DND-41 (cell line): ENCODE results near the gene SNAP29.
"Not testable (repeated sequence)": the region's sequence is repeated elsewhere in the genome, so short reads cannot be mapped to it uniquely, and the experiment has no call there.

Experiments used
- ATAC-seq: fragments of 200-7000 bp; cut with Tn5 transposase; 3 replicates; pipeline ENCODE4 v1.9.1; 2021; ENCODE audit warnings: low read depth; ENCODE audit not compliant: insufficient read depth
- DNase-seq: peaks from one replicate; pipeline ENCODE4 v3.0.0-alpha.2; 2020
- H2AFZ ChIP-seq: 2 replicates; pipeline ENCODE4 v1.6.0; 2012; ENCODE audit warnings: low read depth, low read length
- H3K27ac ChIP-seq: 2 replicates; pipeline ENCODE4 v1.5.1; 2012; ENCODE audit warnings: low read length, inconsistent platforms
- H3K27me3 ChIP-seq: fragments of 200-600 bp; sonication (generic); 2 replicates; pipeline ENCODE4 v1.6.0; 2012; ENCODE audit warnings: low read length, mild to moderate bottlenecking, inconsistent platforms; ENCODE audit not compliant: insufficient read depth, poor library complexity
- H3K36me3 ChIP-seq: 2 replicates; pipeline ENCODE4 v1.5.1; 2012; ENCODE audit warnings: low read length, inconsistent platforms; ENCODE audit not compliant: insufficient read depth
- H3K4me1 ChIP-seq: 2 replicates; pipeline ENCODE4 v1.5.1; 2012; ENCODE audit warnings: mild to moderate bottlenecking, low read length; ENCODE audit not compliant: insufficient read depth
- H3K4me2 ChIP-seq: 2 replicates; pipeline ENCODE4 v1.6.0; 2012; ENCODE audit warnings: mild to moderate bottlenecking, moderate library complexity, low read length, inconsistent platforms; ENCODE audit not compliant: insufficient read depth
- H3K4me3 ChIP-seq, 2 experiments: fragments of 200-600 bp in 1 of 2; shearing (Covaris generic) in 1 of 2; 2 replicates each; pipeline ENCODE4 v1.5.1; 2012 to 2016; ENCODE audit warnings: inconsistent platforms in 2 of 2, low read length in 2 of 2, mild to moderate bottlenecking in 2 of 2, low read depth in 1 of 2, moderate library complexity in 1 of 2
- H3K79me2 ChIP-seq: 2 replicates; pipeline ENCODE4 v1.6.0; 2012; ENCODE audit warnings: low read length, inconsistent platforms; ENCODE audit not compliant: insufficient read depth
- H3K9ac ChIP-seq: 2 replicates; pipeline ENCODE4 v1.6.0; 2012; ENCODE audit warnings: low read depth, mild to moderate bottlenecking, inconsistent platforms, low read length, moderate library complexity
- H3K9me3 ChIP-seq: 2 replicates; pipeline ENCODE4 v1.5.1; 2012; ENCODE audit warnings: low read length, moderate library complexity, mild to moderate bottlenecking, inconsistent platforms; ENCODE audit not compliant: insufficient read depth, severe bottlenecking
- H4K20me1 ChIP-seq: 2 replicates; pipeline ENCODE4 v1.6.0; 2012; ENCODE audit warnings: low read length; ENCODE audit not compliant: insufficient read depth
- CTCF ChIP-seq: IDR thresholded peaks from 2 replicates; pipeline ENCODE4 v1.5.1; 2012; ENCODE audit warnings: borderline replicate concordance, low read length, moderate library complexity, mild to moderate bottlenecking; ENCODE audit not compliant: poor library complexity, severe bottlenecking; ENCODE audit errors: extremely low read depth
- EZH2 ChIP-seq: IDR thresholded peaks from 3 replicates; pipeline ENCODE4 v1.6.1; 2012; ENCODE audit warnings: borderline replicate concordance, low read depth, mild to moderate bottlenecking, moderate library complexity, low read length, inconsistent platforms; ENCODE audit not compliant: severe bottlenecking

SNAP29 gene

GRCh38 chr22:20899827-20900423 is 41.1 kb downstream of the SNAP29 start:
- DNase-seq: no peak
- H3K79me2 ChIP-seq: no peaks in the 10 kb centered on the region
- H3K4me3 ChIP-seq: no peak overlapping the region
- no peak overlapping the region for H3K27ac ChIP-seq
- H4K20me1 ChIP-seq: no peaks in the 10 kb centered on the region
- H3K9ac ChIP-seq: no peak overlapping the region
- TF ChIP-seq EZH2 (no peak), CTCF (no peak)
- H3K4me2 ChIP-seq: no peak overlapping the region
- no peaks in the 10 kb centered on the region for H3K36me3 ChIP-seq
- H3K9me3 ChIP-seq: no peaks in the 10 kb centered on the region
- ATAC-seq: no peak
- no peaks in the 10 kb centered on the region for H3K4me1 ChIP-seq
- H2AFZ ChIP-seq: no peak overlapping the region
- H3K27me3 ChIP-seq: no peaks in the 10 kb centered on the region

- not testable (repeated sequence) for H3K27ac ChIP-seq, DNase-seq, H3K36me3 ChIP-seq, H2AFZ ChIP-seq, H3K4me1 ChIP-seq, H3K4me2 ChIP-seq, H3K9ac ChIP-seq, H3K27me3 ChIP-seq, ATAC-seq, H3K79me2 ChIP-seq, H3K9me3 ChIP-seq, H3K4me3 ChIP-seq, H4K20me1 ChIP-seq
These were observed 42.6 kb downstream of the SNAP29 start for GRCh38 chr22:20901093-20902033.

GRCh38 chr22:20903093-20903492 is 44.3 kb downstream of the SNAP29 start:
- Histone ChIP-seq H3K4me1 (no peaks in the 10 kb centered on the region), H3K4me2 (no peak overlapping the region), H3K79me2 (no peaks in the 10 kb centered on the region), H4K20me1 (no peaks in the 10 kb centered on the region), H3K9ac (no peak overlapping the region), H3K4me3 (no peak overlapping the region), H3K9me3 (no peaks in the 10 kb centered on the region), H2AFZ (no peak overlapping the region), H3K27ac (no peak overlapping the region), H3K36me3 (no peaks in the 10 kb centered on the region), H3K27me3 (peaks cover 8% of the 10 kb centered on the region)
- no peak for DNase-seq
- no peak for TF ChIP-seq CTCF
- no peak for TF ChIP-seq EZH2
- ATAC-seq: no peak
